CD14-positive monocyte (primary cell): ENCODE results near the gene SUCO. TPM values are rescaled to one million over a fixed set of nuclear protein-coding genes. Genes with fewer than 3 reads are reported as not detected.

Experiments used
- DNase-seq, 3 donors: peaks; one replicate each; pipeline ENCODE4 v3.0.0-alpha.2; 2011 to 2022
- H2AFZ ChIP-seq: 2 replicates; pipeline ENCODE4 v1.6.0; 2012; ENCODE audit warnings: mild to moderate bottlenecking, low read depth, low read length, inconsistent platforms; ENCODE audit not compliant: insufficient read depth, poor library complexity, severe bottlenecking
- H3K27ac ChIP-seq, 2 donors: 1 replicate in 1 of 2; 2 replicates in 1 of 2; pipeline ENCODE4 v1.5.1; 2012 to 2013; ENCODE audit warnings: low read length in 2 of 2, control low read depth in 1 of 2, inconsistent platforms in 1 of 2, low read depth in 1 of 2, mild to moderate bottlenecking in 1 of 2
- H3K27me3 ChIP-seq, 2 donors: one replicate each; pipeline versions ENCODE4 v1.6.0 to v1.6.1; 2011 to 2013; ENCODE audit warnings: low read length in 2 of 2; ENCODE audit not compliant: control insufficient read depth in 2 of 2, insufficient read depth in 2 of 2
- H3K36me3 ChIP-seq, 2 donors: replicated peaks in 1 of 2; 1 replicate in 1 of 2; 2 replicates in 1 of 2; pipeline versions ENCODE4 v1.5.1 to v1.6.1; 2012 to 2013; ENCODE audit warnings: low read length in 2 of 2, control low read depth in 1 of 2, inconsistent platforms in 1 of 2, mild to moderate bottlenecking in 1 of 2; ENCODE audit not compliant: insufficient read depth in 2 of 2, control insufficient read depth in 1 of 2
- H3K4me1 ChIP-seq, 2 donors: 1 replicate in 1 of 2; 2 replicates in 1 of 2; pipeline versions ENCODE4 v1.5.1 to v1.6.1; 2012 to 2013; ENCODE audit warnings: low read length in 2 of 2, control low read depth in 1 of 2, inconsistent platforms in 1 of 2, mild to moderate bottlenecking in 1 of 2, moderate library complexity in 1 of 2; ENCODE audit not compliant: insufficient read depth in 2 of 2, control insufficient read depth in 1 of 2
- H3K4me2 ChIP-seq: replicated peaks from 2 replicates; pipeline ENCODE3; 2012; ENCODE audit warnings: low read length, moderate library complexity, mild to moderate bottlenecking; ENCODE audit not compliant: poor library complexity, severe bottlenecking; ENCODE audit errors: extremely low read depth
- H3K4me3 ChIP-seq, 3 experiments: fragments of 200-600 bp in 1 of 3; sonication (generic) in 1 of 3; replicated peaks in 1 of 3; 1 replicate in 2 of 3; 2 replicates in 1 of 3; pipeline ENCODE4 v1.5.1; 2011 to 2013; ENCODE audit warnings: low read length in 3 of 3, mild to moderate bottlenecking in 3 of 3, control low read depth in 2 of 3, low read depth in 2 of 3, inconsistent platforms in 1 of 3, moderate library complexity in 1 of 3
- H3K79me2 ChIP-seq: 2 replicates; pipeline ENCODE4 v1.6.0; 2012; ENCODE audit warnings: mild to moderate bottlenecking, control low read depth, inconsistent platforms, low read length, moderate library complexity; ENCODE audit not compliant: insufficient read depth
- H3K9ac ChIP-seq: 2 replicates; pipeline ENCODE4 v1.6.0; 2017; ENCODE audit warnings: low read length, mild to moderate bottlenecking; ENCODE audit not compliant: insufficient read depth, poor library complexity, severe bottlenecking
- H3K9me3 ChIP-seq, 2 donors: replicated peaks in 1 of 2; 1 replicate in 1 of 2; 2 replicates in 1 of 2; pipeline versions ENCODE4 v1.5.1 to v1.6.1; 2012 to 2013; ENCODE audit warnings: low read length in 2 of 2, control low read depth in 1 of 2; ENCODE audit not compliant: control insufficient read depth in 1 of 2, insufficient read depth in 1 of 2
- H4K20me1 ChIP-seq: 2 replicates; pipeline ENCODE4 v1.6.0; 2012; ENCODE audit warnings: mild to moderate bottlenecking, low read length, control low read depth, moderate library complexity; ENCODE audit not compliant: insufficient read depth
- H3K27ac Mint-ChIP-seq, 7 donors: one replicate each; pipeline ENCODE4 v1.8.0; 2020; ENCODE audit warnings: mild to moderate bottlenecking in 7 of 7, mixed read lengths in 7 of 7, moderate library complexity in 6 of 7, inconsistent platforms in 2 of 7
- H3K27me3 Mint-ChIP-seq, 3 donors: one replicate each; pipeline ENCODE4 v1.8.0; 2021 to 2022; ENCODE audit warnings: low read depth in 3 of 3, mild to moderate bottlenecking in 3 of 3, mixed read lengths in 3 of 3, moderate library complexity in 3 of 3, inconsistent platforms in 1 of 3
- H3K36me3 Mint-ChIP-seq, 2 donors: one replicate each; pipeline ENCODE4 v1.8.0; 2020; ENCODE audit warnings: mixed read lengths in 2 of 2, inconsistent platforms in 1 of 2, mild to moderate bottlenecking in 1 of 2
- H3K4me1 Mint-ChIP-seq: one replicate; pipeline ENCODE4 v1.8.0; 2020; ENCODE audit warnings: mild to moderate bottlenecking, mixed read lengths
- H3K4me3 Mint-ChIP-seq, 2 donors: one replicate each; pipeline ENCODE4 v1.8.0; 2020; ENCODE audit warnings: mild to moderate bottlenecking in 2 of 2, mixed read lengths in 2 of 2, moderate library complexity in 1 of 2
- H3K9me3 Mint-ChIP-seq, 7 donors: one replicate each; pipeline ENCODE4 v1.8.0; 2020 to 2022; ENCODE audit warnings: mixed read lengths in 7 of 7, mild to moderate bottlenecking in 6 of 7, moderate library complexity in 6 of 7, inconsistent platforms in 2 of 7
- CTCF ChIP-seq: fragments of 200-600 bp; IDR thresholded peaks from one replicate; pipeline ENCODE4 v1.8.0; 2022; ENCODE audit warnings: antibody characterized with exemption, mild to moderate bottlenecking
- WGBS: methylation state at CpG from one replicate; pipeline ENCODE4 v1.1.5; 2013; ENCODE audit warnings: missing lambda C conversion rate; ENCODE audit not compliant: insufficient coverage; 5-methylcytosine and 5-hydroxymethylcytosine counted together
- intact Hi-C, 2 donors: fragments of 100-400 bp; cut with micrococcal nuclease; formaldehyde crosslinking; loops; one replicate each; pipeline versions ENCODE4 v1.15.0 to v1.15.1; 2023
- polyA plus RNA-seq, 3 donors: library from polyadenylated mRNA; depleted of rRNA in 1 of 3; unstranded in 2 of 3; stranded (reverse) in 1 of 3; fragments of 300-500 nt in 2 of 3; fragments of >200 nt in 1 of 3; fragmentation: Illumina TruSeq in 2 of 3; gene quantifications; 1 replicate in 2 of 3; 2 replicates in 1 of 3; pipeline ENCODE4 v1.2.3, GENCODE V29; 2012 to 2021
- small RNA-seq: library from RNA; depleted of rRNA; stranded (forward); fragments of <200 nt; gene quantifications from one replicate; pipeline ENCODE3, GENCODE V24; 2012; ENCODE audit warnings: low read depth; ENCODE audit not compliant: insufficient read length

Gene SUCO
- polyA plus RNA-seq, 3 donors = 6.8 to 8.5 (median 6.8) TPM

DNA sequence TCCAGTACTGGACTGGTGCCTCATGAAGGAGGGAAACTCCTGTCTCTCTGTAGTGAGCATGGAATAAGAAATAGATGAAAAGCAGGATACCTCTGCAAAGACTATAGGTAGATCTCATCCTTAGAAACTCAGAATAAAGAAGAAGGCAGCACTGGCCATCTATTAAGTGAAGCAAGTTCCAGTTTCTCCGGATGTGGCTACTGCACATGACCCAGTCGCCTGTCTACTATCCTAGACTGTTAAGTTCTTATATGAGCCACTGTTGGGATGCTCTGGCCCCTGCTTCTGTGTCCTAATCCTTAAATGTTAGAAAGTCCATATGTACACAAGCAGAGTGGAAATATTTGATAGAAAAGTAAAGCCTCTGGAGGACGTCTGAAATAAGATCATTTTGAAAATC lies 128.2 kb downstream of the SUCO start:
- Histone ChIP-seq H3K9me3 (no peaks in the 10 kb centered on the region), H3K4me2 (no peak overlapping the region), H3K27ac (no peak overlapping the region), H3K9ac (no peak overlapping the region), H3K79me2 (no peaks in the 10 kb centered on the region), H3K4me3 (no peak overlapping the region), H3K36me3 (no peaks in the 10 kb centered on the region), H4K20me1 (no peaks in the 10 kb centered on the region), H3K27me3 (no peaks in the 10 kb centered on the region), H3K4me1 (peaks cover 12 to 14% of the 10 kb centered on the region in 2 donors), H2AFZ (no peak overlapping the region)
- H3K27me3 Mint-ChIP-seq = peaks cover 0 to 2% (median 1%) of the 10 kb centered on the region in 3 donors
- no CpG with 5 or more reads among the region's 3 CpGs for WGBS
- no peak overlapping the region for H3K27ac Mint-ChIP-seq
- peaks cover 0 to 5% (median 0%) of the 10 kb centered on the region in 7 donors for H3K9me3 Mint-ChIP-seq
- no peak for TF ChIP-seq CTCF
- H3K4me1 Mint-ChIP-seq = peaks cover 23% of the 10 kb centered on the region
- peaks cover 0 to 3% of the 10 kb centered on the region in 2 donors for H3K36me3 Mint-ChIP-seq
- no peak overlapping the region for H3K4me3 Mint-ChIP-seq
- intact Hi-C loops = no loop called here
- peak in 1 of 3 donors; percentile 3 for DNase-seq

Small RNAs within 50 kb of the gene (small RNA-seq; reads per million reads assigned to genes)
- gene RNU6-693P = not detected

Other genes with a start within 250 kb of the SUCO start
- not detected for gene C1orf105, start 112.5 kb upstream of the SUCO start, polyA plus RNA-seq
- gene PIGC, start 89.1 kb upstream of the SUCO start, polyA plus RNA-seq = 10 to 100 TPM; 11.5 to 61.5 (median 51.1) TPM
- not detected for gene FASLG, start 126.0 kb downstream of the SUCO start, polyA plus RNA-seq